K562 (cell line): Measurements from ENCODE around the gene BID. TPM values are rescaled to one million over a fixed set of nuclear protein-coding genes. Genes with fewer than 3 reads are reported as not detected.

Experiments
- ATAC-seq: fragments of 200-7000 bp; cut with Tn5 transposase; 3 replicates; pipeline ENCODE4 v1.9.1; 2020; ENCODE audit warnings: moderate library complexity
- BruUV-seq: library from RNA; stranded (reverse); fragments of 400-500 nt; replicated peaks from 2 replicates; lab custom pipeline; 2021; lab: Mats Ljungman, UMichigan
- CTCF ChIA-PET: fragments of 300-600 bp; formaldehyde crosslinking; extraction: SDS; loops from one replicate; lab custom pipeline; 2021; ENCODE audit warnings: low intra/inter-chr PET ratio; lab: Yijun Ruan, JAX
- POLR2A ChIA-PET: fragments of 300-600, 350-650 bp; sonication (Branson Sonifier 250); formaldehyde crosslinking; extraction: SDS; loops from one replicate; lab custom pipeline; 2021; ENCODE audit warnings: antibody characterized with exemption, inconsistent platforms; lab: Yijun Ruan, JAX
- DNase-seq, 4 experiments: peaks; one replicate each; pipeline versions ENCODE4 v3.0.0 to v3.0.0-alpha.2; 2011 to 2018; ENCODE audit warnings: low spot score in 3 of 4, mixed read lengths in 3 of 4; ENCODE audit errors: extremely low read depth in 1 of 4
- FAIRE-seq: peaks from 2 replicates; lab custom pipeline; 2011; peaks lifted over from hg19 to GRCh38; lab: Jason Lieb, UNC
- H2AFZ ChIP-seq: 2 replicates; pipeline ENCODE4 v1.6.0; 2011; ENCODE audit warnings: low read depth, low read length, control low read depth, inconsistent platforms
- H3K27ac ChIP-seq: fragments of 200-600 bp; 3 replicates; pipeline ENCODE4 v1.8.0; 2011; ENCODE audit warnings: low read depth, mild to moderate bottlenecking, control low read depth, inconsistent platforms, low read length, moderate library complexity, mixed read lengths; ENCODE audit errors: extremely low read depth
- H3K27me3 ChIP-seq, 2 experiments: fragments of 300-600 bp in 1 of 2; 2 replicates in 1 of 2; 3 replicates in 1 of 2; pipeline versions ENCODE4 v1.6.0 to v1.8.0; 2011; ENCODE audit warnings: inconsistent platforms in 2 of 2, low read length in 2 of 2, mild to moderate bottlenecking in 1 of 2, mixed read lengths in 1 of 2, moderate library complexity in 1 of 2; ENCODE audit not compliant: control insufficient read depth in 2 of 2, insufficient read depth in 2 of 2
- H3K36me3 ChIP-seq: fragments of 300-600 bp; 3 replicates; pipeline ENCODE4 v1.8.0; 2011; ENCODE audit warnings: mild to moderate bottlenecking, low read length, inconsistent platforms; ENCODE audit not compliant: control insufficient read depth, insufficient read depth
- H3K4me1 ChIP-seq, 2 experiments: fragments of 200-600 bp in 1 of 2; replicated peaks in 1 of 2; 2 replicates in 1 of 2; 3 replicates in 1 of 2; pipeline versions ENCODE4 v1.5.1 to v1.8.0; 2011; ENCODE audit warnings: inconsistent platforms in 2 of 2, low read length in 2 of 2, mild to moderate bottlenecking in 1 of 2, mixed read lengths in 1 of 2, moderate library complexity in 1 of 2; ENCODE audit not compliant: control insufficient read depth in 2 of 2, insufficient read depth in 2 of 2
- H3K4me2 ChIP-seq: 2 replicates; pipeline ENCODE4 v1.6.1; 2011; ENCODE audit warnings: low read length, control low read depth, inconsistent platforms, mixed read lengths; ENCODE audit not compliant: insufficient read depth
- H3K4me3 ChIP-seq: fragments of 200-600 bp; sonication (generic), shearing (Covaris generic); 2 replicates; pipeline ENCODE4 v1.5.1; 2016; ENCODE audit warnings: control low read depth, inconsistent platforms
- H3K79me2 ChIP-seq: fragments of 200-600 bp; 3 replicates; pipeline ENCODE4 v1.8.0; 2011; ENCODE audit warnings: low read length, inconsistent platforms; ENCODE audit not compliant: control insufficient read depth, insufficient read depth
- H3K9ac ChIP-seq, 2 experiments: 2 replicates each; pipeline versions ENCODE4 v1.6.0 to v1.6.1; 2011; ENCODE audit warnings: low read depth in 2 of 2, low read length in 2 of 2, control low read depth in 1 of 2, inconsistent platforms in 1 of 2, mild to moderate bottlenecking in 1 of 2, mixed read lengths in 1 of 2; ENCODE audit not compliant: insufficient read depth in 1 of 2
- H3K9me1 ChIP-seq: one replicate; pipeline ENCODE4 v1.6.0; 2011; ENCODE audit warnings: inconsistent platforms, mild to moderate bottlenecking, low read length, moderate library complexity; ENCODE audit not compliant: control insufficient read depth, insufficient read depth
- H3K9me3 ChIP-seq: replicated peaks from 2 replicates; pipeline ENCODE4 v1.5.1; 2011; ENCODE audit warnings: low read depth, low read length, inconsistent platforms; ENCODE audit not compliant: control insufficient read depth, insufficient read depth
- H4K20me1 ChIP-seq: replicated peaks from 2 replicates; pipeline ENCODE4 v1.6.1; 2011; ENCODE audit warnings: low read length, inconsistent platforms, mixed read lengths; ENCODE audit not compliant: control insufficient read depth, insufficient read depth
- CHAMP1 ChIP-seq: fragments of 450-650 bp; IDR thresholded peaks from 2 replicates; pipeline ENCODE4 v1.6.1; 2016; ENCODE audit warnings: mild to moderate bottlenecking
- ELF4 ChIP-seq: fragments of 450-650 bp; formaldehyde crosslinking; IDR thresholded peaks from 2 replicates; pipeline ENCODE4 v1.4.0; 2022; ENCODE audit warnings: missing genetic modification characterization
- MYNN ChIP-seq, 2 experiments: sonication (generic); formaldehyde crosslinking in 1 of 2; IDR thresholded peaks; 2 replicates each; pipeline versions ENCODE4 v1.5.0 to v1.6.1; 2016 to 2020; ENCODE audit warnings: antibody characterized with exemption in 1 of 2, missing genetic modification reagents in 1 of 2
- WGBS: fragments of 100-300 bp; shearing (Covaris generic); methylation state at CpG from one replicate; pipeline ENCODE4 v1.1.6; 2016; ENCODE audit warnings: low coverage, mixed read lengths; ENCODE audit not compliant: insufficient coverage; ENCODE audit errors: missing lambda C conversion rate; 5-methylcytosine and 5-hydroxymethylcytosine counted together
- in situ Hi-C: fragments of 300-500 bp; cut with MboI; formaldehyde crosslinking; loops from 4 replicates; pipeline ENCODE4 v1.15.0; 2018; ENCODE audit warnings: inconsistent platforms, mixed read lengths
- intact Hi-C: fragments of 100-400 bp; cut with micrococcal nuclease; formaldehyde crosslinking; loops from 2 replicates; pipeline ENCODE4 v1.14.2; 2022
- polyA plus RNA-seq, 8 experiments: library from polyadenylated mRNA; depleted of rRNA in 4 of 8; stranded (reverse) in 5 of 8; unstranded in 3 of 8; fragments of >200 nt; fragmentation: Nextera tagmentation in 2 of 8; fragmentation: Illumina TruSeq in 1 of 8; extraction: Ambion mirVana in 2 of 8; extraction: Trizol in 1 of 8; gene quantifications; 2 replicates each; pipeline versions ENCODE4 v1.2.1 to v1.2.3, GENCODE V29; 2011 to 2014; ENCODE audit warnings: inconsistent platforms in 1 of 8, missing spikeins in 1 of 8
- total RNA-seq, 7 experiments: library from RNA; depleted of rRNA in 6 of 7; stranded (reverse); fragments of >200 nt in 6 of 7; fragmentation: Illumina TruSeq in 2 of 7; extraction: Trizol in 2 of 7; gene quantifications; 2 replicates each; pipeline versions ENCODE4 v1.2.1 to v1.2.3, GENCODE V29; 2011 to 2021; ENCODE audit warnings: low replicate concordance in 1 of 7
- TF ChIP-seq, protein P1 (sequence below): sonication (generic); formaldehyde crosslinking; IDR thresholded peaks from 2 replicates; pipeline ENCODE4 v1.8.1; 2023; ENCODE audit warnings: missing genetic modification reagents, mild to moderate bottlenecking, borderline replicate concordance

The BID gene
- total and polyA plus RNA-seq, 9 of the 15 experiments (the other 6 are each of a cell fraction or from before 2014, with no cell fraction given) = 5.2 to 209 (median 63.7) TPM

DNA sequence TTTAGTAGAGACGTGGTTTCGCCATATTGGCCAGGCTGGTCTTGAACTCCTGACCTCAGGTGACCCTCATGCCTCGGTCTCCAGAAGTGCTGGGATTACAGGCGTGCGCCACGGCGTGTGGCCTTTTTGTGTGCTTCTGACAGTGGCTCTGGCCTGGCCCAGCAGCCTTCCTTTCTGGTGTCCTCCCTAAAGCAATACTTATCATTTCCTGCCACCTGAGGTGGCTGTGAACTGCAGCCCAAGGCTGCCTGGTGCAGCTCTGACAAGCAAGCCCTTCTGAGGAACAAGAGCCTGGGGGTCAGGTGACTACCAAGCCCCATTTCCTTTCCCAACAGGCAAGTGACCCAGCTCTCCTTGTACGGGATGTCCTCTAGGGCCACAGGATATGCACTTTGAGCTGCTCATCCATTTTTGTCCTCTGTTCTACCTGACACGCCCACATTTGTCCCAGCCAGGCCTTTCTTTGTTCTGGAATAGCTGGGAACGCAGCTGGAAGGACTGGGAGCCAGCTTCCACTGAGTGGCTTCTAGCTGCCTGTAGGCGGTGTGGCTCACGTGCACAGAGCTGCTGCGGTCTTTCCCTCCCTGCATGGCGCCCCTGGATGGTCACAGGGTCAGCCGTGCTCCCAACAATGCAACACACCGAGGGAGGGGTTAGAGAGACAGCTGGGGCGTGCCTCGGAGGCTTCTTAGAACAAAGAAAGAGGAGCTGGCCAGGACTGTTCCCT, 12.3 kb upstream of the BID start:
- in situ Hi-C loops = no loop called here
- CTCF ChIA-PET = interaction anchor here (0.6 to 3.3 kb wide), 2 partner anchors 44 to 229 kb away, joined by 3 to 23 read pairs; no protein-coding TSS in a partner anchor
- DNase-seq (peak; percentile 85 to 94 (median 88)), FAIRE-seq (peak; percentile 96), ATAC-seq (peak; percentile 78)
- Histone ChIP-seq H3K9me3 (no peaks in the 10 kb centered on the region), H3K4me3 (no peak overlapping the region), H3K4me1 (peaks cover 30 to 64% of the 10 kb centered on the region in 2 experiments; a peak in 4 of 5 replicates), H3K9ac (peak overlapping the region; percentile 48 to 77), H4K20me1 (peaks cover 3% of the 10 kb centered on the region; the same call in 1 of the 2 replicates), H3K79me2 (no peaks in the 10 kb centered on the region), H2AFZ (peak overlapping the region; percentile 80), H3K27ac (peak overlapping the region; percentile 77), H3K4me2 (peak overlapping the region; percentile 75), H3K27me3 (no peaks in the 10 kb centered on the region; a peak in 1 of 5 replicates), H3K9me1 (peaks cover 3% of the 10 kb centered on the region), H3K36me3 (no peaks in the 10 kb centered on the region; the same call in 2 of the 3 replicates)
- BruUV-seq = no TSS peak
- POLR2A ChIA-PET = interaction anchor here (0.6 to 6.0 kb wide), 8 partner anchors 9 to 289 kb away, joined by 3 to 54 read pairs (median 4); partner anchors contain the start of gene BID
- 4% methylated on average over 18 of the region's 18 CpGs for WGBS
- intact Hi-C loops = loop anchor here (1.0 to 5.0 kb wide), 4 partner anchors 44 to 290 kb away; partner anchors contain the start of genes BCL2L13 and PEX26
- TF ChIP-seq MYNN (IDR thresholded peaks at IDR 0.05) (peak; percentile 47; the same call in 1 of the 2 replicates), MYNN (CRISPR knock-in tag; IDR thresholded peaks at IDR 0.05) (no peak), ELF4 (CRISPR knock-in tag) (peak; percentile 1; the same call in 1 of the 2 replicates), CHAMP1 (no peak)
- TF ChIP-seq, protein P1, sequence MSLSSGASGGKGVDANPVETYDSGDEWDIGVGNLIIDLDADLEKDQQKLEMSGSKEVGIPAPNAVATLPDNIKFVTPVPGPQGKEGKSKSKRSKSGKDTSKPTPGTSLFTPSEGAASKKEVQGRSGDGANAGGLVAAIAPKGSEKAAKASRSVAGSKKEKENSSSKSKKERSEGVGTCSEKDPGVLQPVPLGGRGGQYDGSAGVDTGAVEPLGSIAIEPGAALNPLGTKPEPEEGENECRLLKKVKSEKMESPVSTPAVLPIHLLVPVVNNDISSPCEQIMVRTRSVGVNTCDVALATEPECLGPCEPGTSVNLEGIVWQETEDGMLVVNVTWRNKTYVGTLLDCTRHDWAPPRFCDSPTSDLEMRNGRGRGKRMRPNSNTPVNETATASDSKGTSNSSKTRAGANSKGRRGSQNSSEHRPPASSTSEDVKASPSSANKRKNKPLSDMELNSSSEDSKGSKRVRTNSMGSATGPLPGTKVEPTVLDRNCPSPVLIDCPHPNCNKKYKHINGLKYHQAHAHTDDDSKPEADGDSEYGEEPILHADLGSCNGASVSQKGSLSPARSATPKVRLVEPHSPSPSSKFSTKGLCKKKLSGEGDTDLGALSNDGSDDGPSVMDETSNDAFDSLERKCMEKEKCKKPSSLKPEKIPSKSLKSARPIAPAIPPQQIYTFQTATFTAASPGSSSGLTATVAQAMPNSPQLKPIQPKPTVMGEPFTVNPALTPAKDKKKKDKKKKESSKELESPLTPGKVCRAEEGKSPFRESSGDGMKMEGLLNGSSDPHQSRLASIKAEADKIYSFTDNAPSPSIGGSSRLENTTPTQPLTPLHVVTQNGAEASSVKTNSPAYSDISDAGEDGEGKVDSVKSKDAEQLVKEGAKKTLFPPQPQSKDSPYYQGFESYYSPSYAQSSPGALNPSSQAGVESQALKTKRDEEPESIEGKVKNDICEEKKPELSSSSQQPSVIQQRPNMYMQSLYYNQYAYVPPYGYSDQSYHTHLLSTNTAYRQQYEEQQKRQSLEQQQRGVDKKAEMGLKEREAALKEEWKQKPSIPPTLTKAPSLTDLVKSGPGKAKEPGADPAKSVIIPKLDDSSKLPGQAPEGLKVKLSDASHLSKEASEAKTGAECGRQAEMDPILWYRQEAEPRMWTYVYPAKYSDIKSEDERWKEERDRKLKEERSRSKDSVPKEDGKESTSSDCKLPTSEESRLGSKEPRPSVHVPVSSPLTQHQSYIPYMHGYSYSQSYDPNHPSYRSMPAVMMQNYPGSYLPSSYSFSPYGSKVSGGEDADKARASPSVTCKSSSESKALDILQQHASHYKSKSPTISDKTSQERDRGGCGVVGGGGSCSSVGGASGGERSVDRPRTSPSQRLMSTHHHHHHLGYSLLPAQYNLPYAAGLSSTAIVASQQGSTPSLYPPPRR (CRISPR knock-in tag) = no peak
